ENCODE measurements around the gene CLEC16A. TPM values are rescaled to one million over a fixed set of nuclear protein-coding genes. Genes with fewer than 3 reads are reported as not detected.

Gene CLEC16A, protein sequence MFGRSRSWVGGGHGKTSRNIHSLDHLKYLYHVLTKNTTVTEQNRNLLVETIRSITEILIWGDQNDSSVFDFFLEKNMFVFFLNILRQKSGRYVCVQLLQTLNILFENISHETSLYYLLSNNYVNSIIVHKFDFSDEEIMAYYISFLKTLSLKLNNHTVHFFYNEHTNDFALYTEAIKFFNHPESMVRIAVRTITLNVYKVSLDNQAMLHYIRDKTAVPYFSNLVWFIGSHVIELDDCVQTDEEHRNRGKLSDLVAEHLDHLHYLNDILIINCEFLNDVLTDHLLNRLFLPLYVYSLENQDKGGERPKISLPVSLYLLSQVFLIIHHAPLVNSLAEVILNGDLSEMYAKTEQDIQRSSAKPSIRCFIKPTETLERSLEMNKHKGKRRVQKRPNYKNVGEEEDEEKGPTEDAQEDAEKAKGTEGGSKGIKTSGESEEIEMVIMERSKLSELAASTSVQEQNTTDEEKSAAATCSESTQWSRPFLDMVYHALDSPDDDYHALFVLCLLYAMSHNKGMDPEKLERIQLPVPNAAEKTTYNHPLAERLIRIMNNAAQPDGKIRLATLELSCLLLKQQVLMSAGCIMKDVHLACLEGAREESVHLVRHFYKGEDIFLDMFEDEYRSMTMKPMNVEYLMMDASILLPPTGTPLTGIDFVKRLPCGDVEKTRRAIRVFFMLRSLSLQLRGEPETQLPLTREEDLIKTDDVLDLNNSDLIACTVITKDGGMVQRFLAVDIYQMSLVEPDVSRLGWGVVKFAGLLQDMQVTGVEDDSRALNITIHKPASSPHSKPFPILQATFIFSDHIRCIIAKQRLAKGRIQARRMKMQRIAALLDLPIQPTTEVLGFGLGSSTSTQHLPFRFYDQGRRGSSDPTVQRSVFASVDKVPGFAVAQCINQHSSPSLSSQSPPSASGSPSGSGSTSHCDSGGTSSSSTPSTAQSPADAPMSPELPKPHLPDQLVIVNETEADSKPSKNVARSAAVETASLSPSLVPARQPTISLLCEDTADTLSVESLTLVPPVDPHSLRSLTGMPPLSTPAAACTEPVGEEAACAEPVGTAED
- total RNA-seq (10 to 100 TPM; 35.6 to 38.6 TPM), polyA plus RNA-seq (ENCODE audit: insufficient read length in 6 of 6) (10 to 100 TPM; 17.6 to 23.7 (median 21.1) TPM)
- long read RNA-seq, donor 1, result 0 reads
- long read RNA-seq, donor 2, result 0 reads
- long read RNA-seq, donor 3, result 0 reads
- long read RNA-seq, donor 4, partial matches to known transcripts, result 6 of 7 reads
- long read RNA-seq, donor 4, other reads (novel, unspliced or antisense), result 1 of 7 reads
- long read RNA-seq, donor 5, result 0 reads
- long read RNA-seq, donor 6, result 0 reads
- long read RNA-seq, donor 7, result 0 reads
- long read RNA-seq, donor 8, result 0 reads
- long read RNA-seq, donor 9, result 0 reads
- long read RNA-seq, donor 10, partial matches to known transcripts, result 4 of 8 reads
- long read RNA-seq, donor 10, other reads (novel, unspliced or antisense), result 4 of 8 reads
- long read RNA-seq, donor 11, result 0 reads
- long read RNA-seq, donor 12, result 0 reads

GRCh38 chr16:10944249-10945064 is at the start of gene CLEC16A:
CLEC16A (plus strand) TSS chr16:10944564; CDS start chr16:10944718, 154 bp downstream.
- H3K27ac ChIP-seq, result peak within 1 kb of the TSS in 1 of 2 donors; percentile 74
- H3K9me3 ChIP-seq, result no peaks in the 10 kb centered on the region
- DNase-seq, result peak; percentile 93 to 100 (median 98)
- H3K36me3 ChIP-seq, result no peaks in the 10 kb centered on the region
- TF ChIP-seq, protein P1, sequence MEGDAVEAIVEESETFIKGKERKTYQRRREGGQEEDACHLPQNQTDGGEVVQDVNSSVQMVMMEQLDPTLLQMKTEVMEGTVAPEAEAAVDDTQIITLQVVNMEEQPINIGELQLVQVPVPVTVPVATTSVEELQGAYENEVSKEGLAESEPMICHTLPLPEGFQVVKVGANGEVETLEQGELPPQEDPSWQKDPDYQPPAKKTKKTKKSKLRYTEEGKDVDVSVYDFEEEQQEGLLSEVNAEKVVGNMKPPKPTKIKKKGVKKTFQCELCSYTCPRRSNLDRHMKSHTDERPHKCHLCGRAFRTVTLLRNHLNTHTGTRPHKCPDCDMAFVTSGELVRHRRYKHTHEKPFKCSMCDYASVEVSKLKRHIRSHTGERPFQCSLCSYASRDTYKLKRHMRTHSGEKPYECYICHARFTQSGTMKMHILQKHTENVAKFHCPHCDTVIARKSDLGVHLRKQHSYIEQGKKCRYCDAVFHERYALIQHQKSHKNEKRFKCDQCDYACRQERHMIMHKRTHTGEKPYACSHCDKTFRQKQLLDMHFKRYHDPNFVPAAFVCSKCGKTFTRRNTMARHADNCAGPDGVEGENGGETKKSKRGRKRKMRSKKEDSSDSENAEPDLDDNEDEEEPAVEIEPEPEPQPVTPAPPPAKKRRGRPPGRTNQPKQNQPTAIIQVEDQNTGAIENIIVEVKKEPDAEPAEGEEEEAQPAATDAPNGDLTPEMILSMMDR (IDR thresholded peaks at IDR 0.05), result peak in 1 of 2 donors; percentile 33
- intact Hi-C loops (cut with DNase I), result no loop called here
- peaks cover 32 to 83% of the 10 kb centered on the region in 2 donors for H3K4me1 ChIP-seq
- peak; percentile 82 for ATAC-seq
- H3K4me3 ChIP-seq, result peak within 1 kb of the TSS; percentile 76 to 86
- H3K27me3 ChIP-seq, result no peaks in the 10 kb centered on the region

DNA sequence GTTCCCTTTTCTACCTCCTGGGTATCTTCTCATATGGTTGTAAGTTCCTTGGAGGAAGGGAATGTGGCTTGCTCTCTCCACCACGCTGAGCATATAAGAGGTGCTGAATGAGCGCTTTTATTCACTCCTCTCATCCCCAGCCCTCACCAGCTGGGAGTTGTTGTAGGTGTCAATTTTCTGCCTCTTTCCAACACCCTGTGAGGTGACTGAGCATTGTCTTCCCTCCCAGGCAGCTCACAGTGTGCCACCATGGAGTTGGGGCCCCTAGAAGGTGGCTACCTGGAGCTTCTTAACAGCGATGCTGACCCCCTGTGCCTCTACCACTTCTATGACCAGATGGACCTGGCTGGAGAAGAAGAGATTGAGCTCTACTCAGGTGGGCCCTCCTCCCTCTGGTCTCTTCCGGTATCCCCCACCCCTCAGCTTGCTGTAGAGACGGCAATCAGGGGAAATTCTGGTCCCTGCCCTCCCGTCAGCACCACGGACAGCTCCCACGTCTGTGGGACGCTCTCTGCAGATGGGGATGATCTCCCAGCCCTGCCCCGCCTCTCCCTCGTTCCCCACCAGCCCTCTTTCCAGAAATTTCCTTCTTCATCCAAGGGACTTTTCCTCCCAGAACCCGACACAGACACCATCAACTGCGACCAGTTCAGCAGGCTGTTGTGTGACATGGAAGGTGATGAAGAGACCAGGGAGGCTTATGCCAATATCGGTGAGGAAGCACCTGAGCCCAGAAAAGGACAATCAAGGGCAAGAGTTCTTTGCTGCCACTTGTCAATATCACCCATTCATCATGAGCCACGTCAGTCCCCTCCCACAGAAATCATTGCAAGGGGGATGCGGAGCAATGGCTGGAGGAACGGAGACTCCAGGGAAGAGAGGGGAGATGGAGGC is 49.1 kb upstream of the CLEC16A start:
- peaks cover 3 to 32% of the 10 kb centered on the region in 2 donors for H3K4me1 ChIP-seq
- TF ChIP-seq, protein P1 (IDR thresholded peaks at IDR 0.05), result no peak
- no peaks in the 10 kb centered on the region for H3K9me3 ChIP-seq
- ATAC-seq (peak; percentile 70), DNase-seq (peak in 2 of 4 donors; percentile 46 to 65)
- H3K27me3 ChIP-seq, result no peaks in the 10 kb centered on the region
- H3K36me3 ChIP-seq, result peaks cover 0 to 46% of the 10 kb centered on the region in 2 donors
- H3K4me3 ChIP-seq, result no peak overlapping the region
- H3K27ac ChIP-seq, result no peak overlapping the region
- intact Hi-C loops (cut with DNase I), result no loop called here

GRCh38 chr16:10896165-10896564 is 48.2 kb upstream of the CLEC16A start:
- Histone ChIP-seq H3K36me3 (peaks cover 0 to 51% of the 10 kb centered on the region in 2 donors), H3K4me3 (no peak overlapping the region), H3K4me1 (peaks cover 3 to 23% of the 10 kb centered on the region in 2 donors), H3K9me3 (no peaks in the 10 kb centered on the region), H3K27me3 (no peaks in the 10 kb centered on the region), H3K27ac (peak overlapping the region in 1 of 2 donors; percentile 53)
- TF ChIP-seq, protein P1 (IDR thresholded peaks at IDR 0.05), result no peak
- DNase-seq (no peak), ATAC-seq (no peak)
- intact Hi-C loops (cut with DNase I), result no loop called here
